Stimulated activated CD4-positive, alpha-beta T cell treated with anti-CD3 and anti-CD28 coated beads, Interleukin-1b, Interleukin-23, amount 100 ng/mL, for 24 hours (primary cell): ENCODE data around the gene EPHX1.
A peak's percentile ranks its signal among the peaks of the same experiment; 100 is the strongest.

Source experiments
- DNase-seq, 4 experiments: peaks; one replicate each; pipeline ENCODE4 v3.0.0-alpha.2; 2020; ENCODE audit warnings: low read depth in 4 of 4, low spot score in 1 of 4

Gene EPHX1

GRCh38 chr1:225860876-225861441 is 51.0 kb downstream of the EPHX1 start:
- no peak for DNase-seq

- DNase-seq, result no peak
Observed at GRCh38 chr1:225861834-225862580, 52.1 kb downstream of the EPHX1 start.

GRCh38 chr1:225862581-225862950 is 52.6 kb downstream of the EPHX1 start:
- DNase-seq, result no peak

GRCh38 chr1:225863167-225863566 is 53.2 kb downstream of the EPHX1 start:
- no peak for DNase-seq

GRCh38 chr1:225865514-225865913 is 55.6 kb downstream of the EPHX1 start:
- no peak for DNase-seq

GRCh38 chr1:225866061-225866837 is 56.3 kb downstream of the EPHX1 start:
- peak in 3 of 4 experiments; percentile 37 to 71 (median 55) for DNase-seq

- no peak for DNase-seq
Observed at GRCh38 chr1:225866981-225867380, 57.1 kb downstream of the EPHX1 start.

- DNase-seq, result no peak
Observed at GRCh38 chr1:225868631-225869330, 58.9 kb downstream of the EPHX1 start.

GRCh38 chr1:225870911-225871310 is 61.0 kb downstream of the EPHX1 start:
- DNase-seq, result no peak

- DNase-seq, result no peak
Observed at GRCh38 chr1:225871359-225872074, 61.6 kb downstream of the EPHX1 start.

- DNase-seq, result no peak
Observed at GRCh38 chr1:225872075-225872430, 62.1 kb downstream of the EPHX1 start.

GRCh38 chr1:225873281-225873850 is 63.4 kb downstream of the EPHX1 start:
- DNase-seq, result no peak

GRCh38 chr1:225874431-225874830 is 64.5 kb downstream of the EPHX1 start:
- no peak for DNase-seq

- no peak for DNase-seq
Observed at GRCh38 chr1:225875044-225875815, 65.3 kb downstream of the EPHX1 start.

- no peak for DNase-seq
Observed at GRCh38 chr1:225876900-225877510, 67.1 kb downstream of the EPHX1 start.

GRCh38 chr1:225877580-225877979 is 67.7 kb downstream of the EPHX1 start:
- DNase-seq, result no peak

GRCh38 chr1:225878282-225878681 is 68.4 kb downstream of the EPHX1 start:
- DNase-seq, result no peak

- no peak for DNase-seq
Observed at GRCh38 chr1:225879521-225880221, 69.7 kb downstream of the EPHX1 start.

GRCh38 chr1:225880222-225880588 is 70.3 kb downstream of the EPHX1 start:
- no peak for DNase-seq
